GM12872 (cell line): ENCODE results near the gene CYP26B1.

Experiments used
- CTCF ChIP-seq: IDR thresholded peaks from 3 replicates; pipeline ENCODE4 v1.5.1; 2011; ENCODE audit warnings: low read depth, mild to moderate bottlenecking, low read length, moderate library complexity; ENCODE audit not compliant: insufficient read depth

CYP26B1 gene

DNA sequence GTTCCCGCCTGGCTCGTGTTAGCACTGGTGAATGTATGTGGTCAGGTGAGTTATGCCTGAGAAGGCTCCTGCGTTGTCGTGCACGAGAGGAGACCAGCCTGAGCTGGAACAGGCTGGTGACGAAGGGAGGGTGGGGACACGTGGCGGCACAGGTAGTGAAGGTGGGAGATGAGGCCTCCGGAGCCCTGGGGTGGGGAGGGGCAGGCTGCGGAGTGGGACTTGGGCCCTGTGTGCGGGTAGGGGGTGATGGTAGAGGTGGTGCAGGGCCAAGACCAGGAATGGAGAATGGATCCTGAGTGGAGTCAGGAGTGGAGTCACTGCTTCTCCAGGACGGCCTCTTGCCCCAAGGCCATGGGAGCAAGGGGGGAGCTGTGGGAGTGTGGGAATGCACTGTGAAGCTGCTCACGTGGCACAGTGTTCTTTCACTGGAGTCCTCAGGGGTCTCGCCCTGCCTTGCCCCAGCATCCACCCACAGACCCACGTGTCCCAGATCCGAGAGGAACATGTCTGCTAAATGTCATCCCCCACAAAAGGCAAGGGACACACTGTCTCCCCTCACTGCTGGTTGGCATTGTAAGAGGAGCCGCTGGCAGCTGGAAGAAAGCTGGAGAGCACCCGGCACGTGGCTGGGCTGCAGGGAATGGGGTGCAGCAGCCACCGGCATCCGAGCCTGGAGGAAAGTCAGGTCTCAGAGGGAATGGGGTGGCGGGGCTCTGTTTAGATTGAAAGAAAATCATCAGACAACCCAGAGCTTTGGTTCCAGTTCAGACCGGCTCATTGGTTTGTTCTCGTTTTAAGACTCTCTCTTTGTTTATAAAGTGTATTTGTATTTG lies 63.7 kb downstream of the CYP26B1 start:
- TF ChIP-seq CTCF, result no peak

GRCh38 chr2:72082887-72083286 lies 64.8 kb downstream of the CYP26B1 start:
- TF ChIP-seq CTCF, result no peak

- TF ChIP-seq CTCF, result no peak
These were observed 65.6 kb downstream of the CYP26B1 start for GRCh38 chr2:72082021-72082601.

DNA sequence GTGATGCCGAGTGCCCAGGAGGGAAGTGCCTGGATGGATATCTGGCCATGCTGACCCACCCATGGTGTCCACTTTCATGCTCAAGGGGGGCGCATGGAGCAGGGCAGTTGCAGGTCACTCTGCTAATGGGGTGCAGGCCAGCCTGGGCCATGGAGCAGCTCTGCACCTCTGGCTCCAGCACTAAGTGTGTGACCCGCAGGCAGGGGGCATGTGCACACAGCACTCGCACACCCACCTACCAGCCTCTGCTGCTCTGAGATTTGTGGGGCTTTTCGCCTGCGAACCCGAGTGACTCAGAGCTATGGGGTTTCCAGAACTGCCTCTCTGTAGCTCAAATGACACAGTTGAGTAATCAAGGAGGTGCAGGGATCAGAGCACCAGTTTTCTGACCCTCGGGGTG lies 66.2 kb downstream of the CYP26B1 start:
- TF ChIP-seq CTCF, result no peak

DNA sequence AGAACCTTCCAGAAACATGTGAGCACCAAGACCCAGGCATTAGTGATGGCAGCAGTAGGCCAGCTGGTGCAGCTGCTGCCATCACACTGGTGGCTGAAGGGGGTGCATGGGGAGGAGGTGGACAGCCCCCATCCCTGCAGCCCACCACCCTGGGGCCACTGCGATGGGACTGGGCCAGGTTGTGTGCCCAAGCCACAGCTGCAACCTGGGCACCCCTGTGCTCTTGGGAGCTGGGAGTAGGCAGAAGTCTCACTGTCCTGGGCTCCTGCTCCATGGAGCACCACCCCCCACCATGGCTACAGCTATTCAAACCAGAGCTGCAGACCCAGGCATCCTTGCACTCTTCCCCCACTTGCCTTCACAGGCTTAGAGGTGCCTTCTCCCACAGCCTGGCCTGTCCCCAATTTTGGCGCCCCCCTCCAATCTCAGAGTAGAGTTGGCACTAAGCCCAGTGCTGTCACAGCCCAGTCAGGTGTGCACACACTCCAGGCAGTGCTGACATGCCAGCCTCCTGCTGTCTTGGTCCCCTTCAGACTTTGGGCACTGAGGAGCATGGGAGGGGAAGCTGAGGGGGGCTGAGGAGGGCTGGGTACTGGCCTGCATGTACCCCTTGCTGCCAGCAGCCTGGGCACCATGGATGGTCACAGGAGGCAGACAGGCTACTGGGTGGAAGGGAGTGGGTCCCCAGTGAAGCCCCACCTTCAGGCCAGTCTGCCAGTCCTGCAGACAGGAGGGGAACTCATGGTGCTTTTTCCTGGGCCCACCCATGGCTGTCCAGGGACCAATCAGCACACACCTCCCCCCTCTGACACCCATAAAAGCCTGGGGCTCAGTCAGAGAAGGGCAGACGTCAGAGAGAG lies 67.1 kb downstream of the CYP26B1 start:
- TF ChIP-seq CTCF, result no peak
